ENCODE results near the gene POU2AF1. TPM values are rescaled to one million over a fixed set of nuclear protein-coding genes. Genes with fewer than 3 reads are reported as not detected.
"Not testable (repeated sequence)": the region's sequence is repeated elsewhere in the genome, so short reads cannot be mapped to it uniquely, and the experiment has no call there.

POU2AF1 gene
- total RNA-seq, 4 donors from 2014 or later, result under 0.01 to 2.9 (median 2.6) TPM; not detected in 1

- no peaks in the 10 kb centered on the region for H3K36me3 ChIP-seq
- no peaks in the 10 kb centered on the region for H3K4me1 ChIP-seq
- intact Hi-C loops (cut with DNase I; ENCODE audit: low total_unique reads), result no loop called here
- H3K27me3 ChIP-seq, result no peaks in the 10 kb centered on the region
- TF ChIP-seq CTCF (IDR thresholded peaks at IDR 0.05), result no peak
- DNase-seq, result no peak
- no peaks in the 10 kb centered on the region for H3K9me3 ChIP-seq
- no peak overlapping the region for H3K27ac ChIP-seq
- no peak overlapping the region for H3K4me3 ChIP-seq
These were observed 20.3 kb upstream of the POU2AF1 start for GRCh38 chr11:111399187-111400031.

- Histone ChIP-seq H3K27ac (peak overlapping the region in 1 of 2 donors; percentile 15), H3K4me3 (no peak overlapping the region), H3K27me3 (no peaks in the 10 kb centered on the region), H3K4me1 (no peaks in the 10 kb centered on the region), H3K36me3 (no peaks in the 10 kb centered on the region), H3K9me3 (no peaks in the 10 kb centered on the region)
- TF ChIP-seq CTCF (IDR thresholded peaks at IDR 0.05) (no peak), POLR2A (IDR thresholded peaks at IDR 0.05) (no peak)
- intact Hi-C loops (cut with DNase I; ENCODE audit: low total_unique reads), result no loop called here
- no peak for DNase-seq
These were observed 18.0 kb upstream of the POU2AF1 start for GRCh38 chr11:111397034-111397433.

GRCh38 chr11:111395749-111396148 is 16.7 kb upstream of the POU2AF1 start:
- TF ChIP-seq CTCF (IDR thresholded peaks at IDR 0.05) (no peak), POLR2A (IDR thresholded peaks at IDR 0.05) (no peak)
- intact Hi-C loops (cut with DNase I; ENCODE audit: low total_unique reads), result no loop called here

GRCh38 chr11:111395081-111395480 is 16.0 kb upstream of the POU2AF1 start:
- TF ChIP-seq CTCF (IDR thresholded peaks at IDR 0.05), result no peak
- no peak for TF ChIP-seq POLR2A (IDR thresholded peaks at IDR 0.05)

More at GRCh38 chr11:111395749-111396148, 16.7 kb upstream of the POU2AF1 start:
- DNase-seq, result no peak
- Histone ChIP-seq H3K36me3 (no peaks in the 10 kb centered on the region), H3K27me3 (no peaks in the 10 kb centered on the region), H3K9me3 (no peaks in the 10 kb centered on the region), H3K27ac (no peak overlapping the region), H3K4me3 (no peak overlapping the region), H3K4me1 (no peaks in the 10 kb centered on the region)

GRCh38 chr11:111394147-111394546 is 15.1 kb upstream of the POU2AF1 start:
- H3K27me3 ChIP-seq; H3K27ac ChIP-seq; H3K4me3 ChIP-seq; DNase-seq; H3K9me3 ChIP-seq; H3K36me3 ChIP-seq; H3K4me1 ChIP-seq; intact Hi-C loops (cut with DNase I; ENCODE audit: low total_unique reads): not testable (repeated sequence)

More at GRCh38 chr11:111395081-111395480, 16.0 kb upstream of the POU2AF1 start:
- Histone ChIP-seq H3K4me1 (no peaks in the 10 kb centered on the region), H3K36me3 (no peaks in the 10 kb centered on the region), H3K9me3 (no peaks in the 10 kb centered on the region), H3K27me3 (no peaks in the 10 kb centered on the region), H3K4me3 (no peak overlapping the region), H3K27ac (no peak overlapping the region)
- DNase-seq, result no peak
- intact Hi-C loops (cut with DNase I; ENCODE audit: low total_unique reads), result no loop called here
